ENCODE results near the gene CGNL1.

CGNL1 gene

DNA sequence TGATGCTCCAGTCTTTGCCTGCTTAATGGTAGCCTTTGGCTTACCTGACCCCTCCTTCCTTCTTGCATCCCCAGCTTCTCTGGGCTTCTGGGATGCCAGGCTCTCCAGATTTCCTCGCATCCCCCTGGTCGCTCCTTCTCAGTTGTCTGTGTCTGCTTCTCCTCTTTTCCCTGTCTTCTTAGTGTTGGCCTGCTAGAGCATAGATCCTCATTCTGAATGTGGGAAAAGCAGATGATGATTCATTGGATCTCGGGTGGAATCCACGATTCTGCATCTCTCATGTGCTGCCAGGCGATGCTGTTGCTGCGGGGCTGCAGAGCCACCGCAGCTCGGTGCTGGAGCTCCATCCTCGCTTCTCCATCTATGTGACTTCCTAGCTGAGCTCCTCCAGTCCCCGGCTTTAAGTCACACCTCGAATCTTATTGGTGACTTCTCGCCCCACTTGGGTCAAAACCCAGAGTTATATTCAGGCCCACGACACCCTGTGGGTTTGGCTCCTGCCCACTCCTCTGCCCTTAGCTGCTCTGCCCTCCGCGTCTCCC, 47.4 kb downstream of the CGNL1 start:
- DNase-seq (ENCODE audit: low spot score): no peak
- no peak overlapping the region for H3K23ac ChIP-seq (ENCODE audit: low read depth, low read length, poor library complexity)
- no peaks in the 10 kb centered on the region for H3K36me3 ChIP-seq (replicated peaks in 1 of 2; ENCODE audit: control insufficient read depth in 2 of 2, insufficient read depth in 2 of 2, low read length in 2 of 2)
- H3K79me1 ChIP-seq (ENCODE audit: low read depth, low read length): no peaks in the 10 kb centered on the region
- H2BK5ac ChIP-seq (ENCODE audit: low read length): no peak overlapping the region
- peak overlapping the region; percentile 32 for H3K18ac ChIP-seq (ENCODE audit: low read length)
- H4K8ac ChIP-seq (ENCODE audit: low read depth, low read length): no peak overlapping the region
- H3K27me3 ChIP-seq (ENCODE audit: control insufficient read depth in 3 of 3, insufficient read depth in 3 of 3, low read depth in 1 of 3, low read length in 3 of 3): no peaks in the 10 kb centered on the region
- H2BK120ac ChIP-seq (ENCODE audit: low read depth, low read length): no peak overlapping the region
- H2AFZ ChIP-seq (ENCODE audit: low read length): no peak overlapping the region
- H3K4me1 ChIP-seq (ENCODE audit: control insufficient read depth in 2 of 2, insufficient read depth in 1 of 2, low read depth in 1 of 2, low read length in 2 of 2): peaks cover 5 to 7% of the 10 kb centered on the region in 2 donors
- no peak overlapping the region for H3K14ac ChIP-seq (ENCODE audit: low read length)
- H2BK12ac ChIP-seq (ENCODE audit: low read length): no peak overlapping the region
- no peak overlapping the region for H3K4me2 ChIP-seq (ENCODE audit: insufficient read depth, low read length, poor library complexity, severe bottlenecking)
- peaks cover 0 to 3% of the 10 kb centered on the region in 2 donors for H3K9me3 ChIP-seq (replicated peaks in 1 of 2; ENCODE audit: control insufficient read depth in 2 of 2, insufficient read depth in 1 of 2, low read depth in 1 of 2, low read length in 2 of 2)
- no peak overlapping the region for H2BK15ac ChIP-seq (ENCODE audit: low read length)
- no peak overlapping the region for H3K27ac ChIP-seq (replicated peaks; ENCODE audit: low read length)
- WGBS, 2 donors (ENCODE audit: extremely low coverage in 2 of 2, insufficient read length in 2 of 2, insufficient replicate concordance in 1 of 2): no CpG with 5 or more reads among the region's 15 CpGs
- H3K4me3 ChIP-seq (ENCODE audit: low read length in 2 of 2): no peak overlapping the region
- H4K91ac ChIP-seq (ENCODE audit: low read depth, low read length, poor library complexity): no peak overlapping the region
- no peak overlapping the region for H2AK5ac ChIP-seq (ENCODE audit: low read depth, low read length)
- H3K4ac ChIP-seq (ENCODE audit: low read length): no peak overlapping the region
- H3K9ac ChIP-seq (ENCODE audit: low read depth, low read length, poor library complexity): no peak overlapping the region

DNA sequence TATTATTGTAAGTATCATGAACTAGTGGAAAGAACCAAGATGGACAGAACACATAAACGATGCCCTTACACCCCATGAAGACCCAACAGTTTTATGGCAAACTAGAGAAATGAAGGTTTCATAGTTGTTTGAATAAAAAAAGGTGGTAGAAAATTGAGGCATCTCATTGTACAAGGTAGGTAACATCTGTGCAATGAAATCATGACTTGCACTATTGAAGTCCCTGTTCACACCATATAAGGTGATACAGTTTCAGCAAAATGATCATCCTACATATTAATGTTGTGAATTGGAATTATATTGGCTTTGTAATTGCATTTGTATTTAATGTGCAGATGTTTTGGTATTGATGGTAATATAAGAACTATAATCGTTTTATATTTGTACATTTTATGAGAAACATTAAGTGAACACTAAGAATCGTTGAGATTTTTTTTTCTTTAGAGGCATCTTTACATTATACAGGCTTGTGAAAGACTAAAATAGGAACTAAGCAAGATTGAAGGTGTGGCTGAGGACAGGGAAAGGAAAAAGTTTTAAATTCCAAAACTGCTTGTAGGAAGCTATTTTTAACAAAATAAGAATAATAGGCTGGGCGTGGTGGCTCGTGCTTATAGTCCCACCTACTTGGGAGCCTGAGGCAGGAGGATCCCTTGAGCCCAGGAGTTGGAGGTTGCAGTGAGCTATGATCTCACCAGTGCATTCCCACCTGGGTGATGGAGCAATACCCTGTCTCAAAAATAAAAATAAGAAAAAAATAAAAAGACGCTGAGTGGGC, 48.5 kb downstream of the CGNL1 start:
- Histone ChIP-seq H3K14ac (ENCODE audit: low read length) (no peak overlapping the region), H2BK120ac (ENCODE audit: low read depth, low read length) (no peak overlapping the region), H3K4me1 (ENCODE audit: control insufficient read depth in 2 of 2, insufficient read depth in 1 of 2, low read depth in 1 of 2, low read length in 2 of 2) (peaks cover 5 to 7% of the 10 kb centered on the region in 2 donors), H2AK5ac (ENCODE audit: low read depth, low read length) (no peak overlapping the region), H4K91ac (ENCODE audit: low read depth, low read length, poor library complexity) (no peak overlapping the region), H3K79me1 (ENCODE audit: low read depth, low read length) (no peaks in the 10 kb centered on the region), H3K4me3 (ENCODE audit: low read length in 2 of 2) (no peak overlapping the region), H3K36me3 (replicated peaks in 1 of 2; ENCODE audit: control insufficient read depth in 2 of 2, insufficient read depth in 2 of 2, low read length in 2 of 2) (no peaks in the 10 kb centered on the region), H4K8ac (ENCODE audit: low read depth, low read length) (no peak overlapping the region), H3K4me2 (ENCODE audit: insufficient read depth, low read length, poor library complexity, severe bottlenecking) (no peak overlapping the region), H3K18ac (ENCODE audit: low read length) (no peak overlapping the region), H2BK5ac (ENCODE audit: low read length) (no peak overlapping the region), H3K9me3 (replicated peaks in 1 of 2; ENCODE audit: control insufficient read depth in 2 of 2, insufficient read depth in 1 of 2, low read depth in 1 of 2, low read length in 2 of 2) (peaks cover 0 to 3% of the 10 kb centered on the region in 2 donors), H2BK12ac (ENCODE audit: low read length) (no peak overlapping the region), H3K23ac (ENCODE audit: low read depth, low read length, poor library complexity) (no peak overlapping the region), H2BK15ac (ENCODE audit: low read length) (no peak overlapping the region), H3K27ac (replicated peaks; ENCODE audit: low read length) (no peak overlapping the region), H2AFZ (ENCODE audit: low read length) (no peak overlapping the region), H3K27me3 (ENCODE audit: control insufficient read depth in 3 of 3, insufficient read depth in 3 of 3, low read depth in 1 of 3, low read length in 3 of 3) (no peaks in the 10 kb centered on the region), H3K9ac (ENCODE audit: low read depth, low read length, poor library complexity) (no peak overlapping the region), H3K4ac (ENCODE audit: low read length) (no peak overlapping the region)
- DNase-seq (ENCODE audit: low spot score): no peak
- 100% methylated on average over 1 of the region's 6 CpGs; no CpG with 5 or more reads in 1 of the 2 donors for WGBS, 2 donors (ENCODE audit: extremely low coverage in 2 of 2, insufficient read length in 2 of 2, insufficient replicate concordance in 1 of 2)

DNA sequence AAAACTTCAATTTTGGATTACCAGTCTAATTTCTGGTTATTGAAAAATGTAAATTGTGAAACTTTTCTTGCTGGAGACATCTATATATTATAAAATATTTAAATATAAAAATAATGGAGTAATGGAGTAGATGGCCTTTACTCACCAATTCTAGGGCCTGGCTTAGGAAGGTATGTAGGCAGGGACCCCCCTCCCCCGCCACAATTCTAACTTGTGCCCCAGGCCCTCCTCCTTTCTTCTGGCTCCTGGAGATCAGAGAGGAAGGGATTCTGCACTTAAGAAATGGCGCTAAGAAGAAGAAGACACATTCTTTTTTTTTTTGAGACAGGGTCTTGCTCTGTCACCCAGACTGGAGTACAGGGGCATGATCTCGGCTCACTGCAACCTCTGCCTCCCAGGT, 49.5 kb downstream of the CGNL1 start:
- Histone ChIP-seq H3K18ac (ENCODE audit: low read length) (no peak overlapping the region), H4K91ac (ENCODE audit: low read depth, low read length, poor library complexity) (no peak overlapping the region), H2BK5ac (ENCODE audit: low read length) (no peak overlapping the region), H2BK15ac (ENCODE audit: low read length) (no peak overlapping the region), H2BK12ac (ENCODE audit: low read length) (no peak overlapping the region), H3K27me3 (ENCODE audit: control insufficient read depth in 3 of 3, insufficient read depth in 3 of 3, low read depth in 1 of 3, low read length in 3 of 3) (no peaks in the 10 kb centered on the region), H3K4me1 (ENCODE audit: control insufficient read depth in 2 of 2, insufficient read depth in 1 of 2, low read depth in 1 of 2, low read length in 2 of 2) (peaks cover 5 to 7% of the 10 kb centered on the region in 2 donors), H2AFZ (ENCODE audit: low read length) (no peak overlapping the region), H3K4me3 (ENCODE audit: low read length in 2 of 2) (no peak overlapping the region), H3K79me1 (ENCODE audit: low read depth, low read length) (no peaks in the 10 kb centered on the region), H2AK5ac (ENCODE audit: low read depth, low read length) (no peak overlapping the region), H3K14ac (ENCODE audit: low read length) (no peak overlapping the region), H4K8ac (ENCODE audit: low read depth, low read length) (no peak overlapping the region), H3K9ac (ENCODE audit: low read depth, low read length, poor library complexity) (no peak overlapping the region), H3K4me2 (ENCODE audit: insufficient read depth, low read length, poor library complexity, severe bottlenecking) (no peak overlapping the region), H3K27ac (replicated peaks; ENCODE audit: low read length) (no peak overlapping the region), H3K23ac (ENCODE audit: low read depth, low read length, poor library complexity) (no peak overlapping the region), H2BK120ac (ENCODE audit: low read depth, low read length) (no peak overlapping the region), H3K4ac (ENCODE audit: low read length) (no peak overlapping the region), H3K9me3 (replicated peaks in 1 of 2; ENCODE audit: control insufficient read depth in 2 of 2, insufficient read depth in 1 of 2, low read depth in 1 of 2, low read length in 2 of 2) (no peaks in the 10 kb centered on the region), H3K36me3 (replicated peaks in 1 of 2; ENCODE audit: control insufficient read depth in 2 of 2, insufficient read depth in 2 of 2, low read length in 2 of 2) (no peaks in the 10 kb centered on the region)
- no CpG with 5 or more reads among the region's 3 CpGs for WGBS, 2 donors (ENCODE audit: extremely low coverage in 2 of 2, insufficient read length in 2 of 2, insufficient replicate concordance in 1 of 2)
- DNase-seq (ENCODE audit: low spot score): no peak

DNA sequence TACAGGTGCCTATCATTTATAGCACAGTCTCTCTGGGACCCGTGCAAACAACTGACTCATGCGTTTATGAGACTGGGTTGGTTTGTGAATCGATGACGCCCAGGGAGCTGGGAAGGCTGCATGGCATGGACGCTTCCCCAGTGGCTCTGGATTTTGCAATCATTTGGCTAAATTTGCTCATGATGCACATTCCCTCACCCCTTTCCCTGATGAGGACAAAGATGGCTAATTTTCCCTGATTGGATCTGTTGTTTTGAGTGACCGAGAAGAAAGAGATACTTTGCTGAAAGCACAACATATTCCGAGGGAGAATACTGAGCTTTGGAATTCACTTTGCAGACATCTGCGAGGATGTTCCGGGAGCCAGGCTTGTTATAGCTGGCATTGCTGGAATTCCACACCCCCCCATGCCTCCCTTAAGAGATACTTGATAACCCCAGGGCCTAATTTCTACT, 51.1 kb downstream of the CGNL1 start:
- no peak overlapping the region for H3K9ac ChIP-seq (ENCODE audit: low read depth, low read length, poor library complexity)
- no peak overlapping the region for H4K8ac ChIP-seq (ENCODE audit: low read depth, low read length)
- H3K79me1 ChIP-seq (ENCODE audit: low read depth, low read length): no peaks in the 10 kb centered on the region
- no peaks in the 10 kb centered on the region for H3K27me3 ChIP-seq (ENCODE audit: control insufficient read depth in 3 of 3, insufficient read depth in 3 of 3, low read depth in 1 of 3, low read length in 3 of 3)
- no peak overlapping the region for H3K4me3 ChIP-seq (ENCODE audit: low read length in 2 of 2)
- no peak overlapping the region for H3K4me2 ChIP-seq (ENCODE audit: insufficient read depth, low read length, poor library complexity, severe bottlenecking)
- H3K18ac ChIP-seq (ENCODE audit: low read length): no peak overlapping the region
- no peak overlapping the region for H4K91ac ChIP-seq (ENCODE audit: low read depth, low read length, poor library complexity)
- no CpG with 5 or more reads among the region's 9 CpGs for WGBS, 2 donors (ENCODE audit: extremely low coverage in 2 of 2, insufficient read length in 2 of 2, insufficient replicate concordance in 1 of 2)
- no peaks in the 10 kb centered on the region for H3K9me3 ChIP-seq (replicated peaks in 1 of 2; ENCODE audit: control insufficient read depth in 2 of 2, insufficient read depth in 1 of 2, low read depth in 1 of 2, low read length in 2 of 2)
- no peak overlapping the region for H2AFZ ChIP-seq (ENCODE audit: low read length)
- no peak overlapping the region for H2BK12ac ChIP-seq (ENCODE audit: low read length)
- no peak overlapping the region for H2BK120ac ChIP-seq (ENCODE audit: low read depth, low read length)
- H3K36me3 ChIP-seq (replicated peaks in 1 of 2; ENCODE audit: control insufficient read depth in 2 of 2, insufficient read depth in 2 of 2, low read length in 2 of 2): no peaks in the 10 kb centered on the region
- H3K23ac ChIP-seq (ENCODE audit: low read depth, low read length, poor library complexity): no peak overlapping the region
- DNase-seq (ENCODE audit: low spot score): peak; percentile 17
- H3K4ac ChIP-seq (ENCODE audit: low read length): no peak overlapping the region
- H3K27ac ChIP-seq (replicated peaks; ENCODE audit: low read length): no peak overlapping the region
- peaks cover 3 to 5% of the 10 kb centered on the region in 2 donors for H3K4me1 ChIP-seq (ENCODE audit: control insufficient read depth in 2 of 2, insufficient read depth in 1 of 2, low read depth in 1 of 2, low read length in 2 of 2)
- H2AK5ac ChIP-seq (ENCODE audit: low read depth, low read length): no peak overlapping the region
- H2BK5ac ChIP-seq (ENCODE audit: low read length): no peak overlapping the region
- no peak overlapping the region for H3K14ac ChIP-seq (ENCODE audit: low read length)
- H2BK15ac ChIP-seq (ENCODE audit: low read length): no peak overlapping the region
